VCaP (cell line): ENCODE data around the gene THEM4.

Experiments
- H3K27ac ChIP-seq: fragments of 450-650 bp; 2 replicates; pipeline ENCODE4 v1.5.1; 2017
- TF ChIP-seq, protein P1 (sequence below): fragments of 450-650 bp; conservative IDR thresholded peaks from 2 replicates; pipeline ENCODE4 v1.5.1; 2017; ENCODE audit warnings: mild to moderate bottlenecking, moderate library complexity

The THEM4 gene

DNA sequence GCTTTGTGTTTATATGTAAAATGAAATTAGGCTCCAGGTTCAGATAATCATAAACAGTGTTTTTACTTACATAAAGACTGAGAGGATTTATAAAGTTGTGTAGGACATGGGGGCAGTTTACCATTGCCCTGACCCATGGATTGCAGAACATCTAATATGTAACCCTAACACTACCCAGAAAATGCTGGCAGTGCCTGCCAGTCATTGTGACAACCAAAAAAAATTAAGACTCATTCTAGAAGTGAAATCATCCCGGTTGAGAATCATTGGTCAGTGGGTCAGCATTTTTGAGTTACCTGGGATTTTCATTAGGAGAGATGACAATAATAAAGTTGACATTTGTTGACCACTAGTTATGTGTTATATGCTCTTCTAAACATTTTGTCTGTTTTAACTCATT is 31.2 kb upstream of the THEM4 start:
- TF ChIP-seq, protein P1, sequence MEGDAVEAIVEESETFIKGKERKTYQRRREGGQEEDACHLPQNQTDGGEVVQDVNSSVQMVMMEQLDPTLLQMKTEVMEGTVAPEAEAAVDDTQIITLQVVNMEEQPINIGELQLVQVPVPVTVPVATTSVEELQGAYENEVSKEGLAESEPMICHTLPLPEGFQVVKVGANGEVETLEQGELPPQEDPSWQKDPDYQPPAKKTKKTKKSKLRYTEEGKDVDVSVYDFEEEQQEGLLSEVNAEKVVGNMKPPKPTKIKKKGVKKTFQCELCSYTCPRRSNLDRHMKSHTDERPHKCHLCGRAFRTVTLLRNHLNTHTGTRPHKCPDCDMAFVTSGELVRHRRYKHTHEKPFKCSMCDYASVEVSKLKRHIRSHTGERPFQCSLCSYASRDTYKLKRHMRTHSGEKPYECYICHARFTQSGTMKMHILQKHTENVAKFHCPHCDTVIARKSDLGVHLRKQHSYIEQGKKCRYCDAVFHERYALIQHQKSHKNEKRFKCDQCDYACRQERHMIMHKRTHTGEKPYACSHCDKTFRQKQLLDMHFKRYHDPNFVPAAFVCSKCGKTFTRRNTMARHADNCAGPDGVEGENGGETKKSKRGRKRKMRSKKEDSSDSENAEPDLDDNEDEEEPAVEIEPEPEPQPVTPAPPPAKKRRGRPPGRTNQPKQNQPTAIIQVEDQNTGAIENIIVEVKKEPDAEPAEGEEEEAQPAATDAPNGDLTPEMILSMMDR = no peak
- H3K27ac ChIP-seq = no peak overlapping the region

DNA sequence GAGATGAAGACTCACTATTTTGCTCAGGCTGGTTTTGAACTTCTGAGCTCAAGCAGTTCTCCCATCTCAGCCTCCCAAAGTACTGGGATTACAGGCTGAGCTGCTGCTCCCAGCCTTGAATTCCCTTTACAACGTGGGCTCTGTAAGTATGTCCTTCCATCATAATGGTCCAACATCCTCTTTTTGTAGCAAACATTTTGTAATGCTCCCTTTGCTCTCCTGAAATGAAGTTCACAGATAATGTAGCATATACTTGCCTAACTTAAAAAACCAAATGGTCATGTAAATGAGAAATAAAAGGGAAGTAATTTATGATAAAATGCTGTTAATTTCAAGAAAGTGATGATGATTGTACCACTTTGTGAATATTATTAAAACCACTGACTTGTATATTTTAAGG is 30.5 kb upstream of the THEM4 start:
- H3K27ac ChIP-seq = no peak overlapping the region
- TF ChIP-seq, protein P1 = no peak

DNA sequence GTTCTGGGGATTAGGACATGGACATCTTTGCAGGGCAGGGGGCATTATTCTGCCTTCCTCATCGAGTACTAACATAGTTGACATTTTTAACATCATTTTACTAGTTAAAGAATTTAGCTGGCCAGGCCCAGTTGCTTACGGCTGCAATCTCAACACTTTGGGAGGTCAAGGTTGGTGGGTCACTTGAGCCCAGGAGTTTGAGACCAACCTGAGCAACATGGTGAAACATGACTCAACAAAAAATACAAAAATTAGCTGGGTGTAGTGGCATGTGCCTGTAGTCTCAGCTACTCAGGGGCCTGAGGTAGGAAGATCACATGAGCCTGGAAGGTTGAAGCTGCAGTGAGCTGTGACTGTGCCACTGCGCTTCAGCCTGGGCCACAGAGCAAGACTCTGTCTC is 29.8 kb upstream of the THEM4 start:
- H3K27ac ChIP-seq = peak overlapping the region; percentile 91; the same call in 1 of the 2 replicates
- TF ChIP-seq, protein P1 = no peak

DNA sequence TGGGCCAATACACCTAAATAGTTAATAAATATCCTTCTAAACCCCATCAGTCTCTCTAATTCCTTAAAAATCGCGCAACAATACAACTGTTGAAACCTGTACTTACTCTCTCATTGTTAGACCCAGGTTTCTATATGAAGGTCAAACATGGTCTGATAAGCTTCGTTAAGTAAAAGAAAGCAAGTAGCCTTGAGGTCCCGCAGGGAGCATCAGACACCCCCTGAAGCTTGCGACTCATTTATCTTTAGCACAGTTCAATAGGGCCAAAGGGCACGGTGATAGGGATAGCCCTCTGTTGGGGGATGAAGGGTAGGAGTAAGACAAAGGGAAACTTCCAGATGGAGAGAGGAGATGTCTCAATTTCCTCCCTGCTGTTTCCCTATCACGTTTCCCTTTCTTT is 27.3 kb upstream of the THEM4 start:
- TF ChIP-seq, protein P1 = no peak
- H3K27ac ChIP-seq = peak overlapping the region; percentile 91

DNA sequence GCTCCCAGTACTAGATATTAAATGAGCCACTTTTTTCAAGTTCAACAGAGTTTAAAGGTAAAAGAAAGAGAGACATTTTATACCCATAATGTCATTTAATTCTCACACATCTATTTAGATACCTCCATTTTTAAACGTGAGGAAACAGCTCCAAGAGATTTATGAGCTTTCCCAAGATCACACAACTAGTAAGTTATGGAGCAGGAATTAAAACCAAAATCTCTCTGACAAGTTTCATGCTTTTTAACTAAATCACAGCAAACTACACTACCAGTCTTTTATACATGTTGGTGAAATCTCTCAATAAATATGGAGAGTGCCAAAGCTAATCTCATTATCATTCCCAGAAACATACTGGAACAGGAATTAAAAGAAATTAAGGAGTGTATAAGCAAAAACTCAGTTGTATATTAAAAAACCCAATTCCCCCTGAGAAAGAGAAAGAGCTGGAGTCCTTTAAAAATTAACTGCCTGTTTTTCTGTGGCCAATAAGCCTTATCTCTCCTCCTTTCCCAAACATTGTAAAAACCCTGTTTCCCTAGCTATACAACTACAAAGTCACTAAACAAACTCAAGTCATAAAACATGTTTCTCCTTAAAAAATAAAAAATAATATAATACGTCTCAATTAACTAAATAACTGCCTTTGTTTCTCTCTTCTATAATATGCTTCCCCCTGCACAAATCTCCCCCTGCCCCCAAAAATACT is 26.7 kb upstream of the THEM4 start:
- H3K27ac ChIP-seq = peak overlapping the region; percentile 91
- TF ChIP-seq, protein P1 = no peak

DNA sequence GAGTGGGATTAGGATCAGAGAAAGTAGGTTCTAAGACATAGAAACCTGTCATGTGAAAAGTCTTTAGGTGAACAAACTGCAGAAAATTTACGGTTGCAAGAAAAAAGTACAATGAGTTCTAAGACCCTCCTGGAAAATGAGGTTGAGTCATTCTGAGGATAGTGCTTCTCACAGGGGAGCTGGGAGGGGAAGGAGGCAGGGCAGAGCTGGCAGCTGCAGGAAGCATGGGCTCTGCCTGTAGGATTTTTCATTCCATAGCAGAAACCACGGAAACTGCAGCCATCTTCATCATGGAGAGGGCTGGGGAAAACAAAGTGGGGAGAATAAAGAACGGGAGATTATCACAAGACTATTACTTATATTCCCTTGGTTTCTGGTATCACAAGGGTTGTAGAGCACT is 25.8 kb upstream of the THEM4 start:
- H3K27ac ChIP-seq = peak overlapping the region; percentile 91
- TF ChIP-seq, protein P1 = no peak

DNA sequence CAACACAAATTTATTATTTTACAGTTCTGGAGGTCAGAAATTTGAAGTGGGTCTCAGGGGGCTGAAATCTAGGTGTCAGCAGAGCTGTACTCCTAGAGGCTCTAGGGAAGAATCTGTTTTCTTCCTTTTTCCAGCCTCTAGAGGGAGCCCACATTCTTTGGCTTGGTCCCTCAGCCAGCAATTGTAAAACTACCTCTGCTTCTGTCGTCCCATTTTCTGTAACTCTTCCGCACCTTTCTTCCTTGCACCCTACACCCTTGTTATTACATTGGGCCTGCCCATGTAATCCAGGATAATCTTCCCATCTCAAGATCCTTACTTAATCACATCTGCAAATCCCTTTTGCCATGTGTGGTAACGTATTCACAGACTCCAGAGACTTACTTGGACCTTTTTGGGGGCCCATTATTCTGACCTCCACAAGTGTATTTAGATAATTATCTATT is 24.8 kb upstream of the THEM4 start:
- TF ChIP-seq, protein P1 = peak; percentile 97
- peak overlapping the region; percentile 91 for H3K27ac ChIP-seq
